ENCODE results near the gene MED4.
"Not testable (repeated sequence)": the region's sequence is repeated elsewhere in the genome, so short reads cannot be mapped to it uniquely, and the experiment has no call there.

MED4 gene

GRCh38 chr13:48093588-48093987, 1.3 kb downstream of the MED4 start:
- DNase-seq = no peak

GRCh38 chr13:48086272-48086671, 8.6 kb downstream of the MED4 start:
- DNase-seq = no peak

- no peak for DNase-seq
Measured at GRCh38 chr13:48081739-48082138, 13.2 kb downstream of the MED4 start.

- peak; percentile 17 to 40 for DNase-seq
Measured at GRCh38 chr13:48078251-48078656, 16.6 kb downstream of the MED4 start.

GRCh38 chr13:48074006-48074405, 20.9 kb downstream of the MED4 start:
- DNase-seq = no peak

GRCh38 chr13:48072787-48073186, 22.1 kb downstream of the MED4 start:
- no peak for DNase-seq

GRCh38 chr13:48072304-48072703, 22.6 kb downstream of the MED4 start:
- DNase-seq = no peak

- DNase-seq = no peak
Measured at GRCh38 chr13:48070942-48071341, 24.0 kb downstream of the MED4 start.

GRCh38 chr13:48069573-48069972, 25.3 kb downstream of the MED4 start:
- DNase-seq = no peak

- no peak for DNase-seq
Measured at GRCh38 chr13:48068952-48069351, 26.0 kb downstream of the MED4 start.

- peak in 1 of 2 donors; percentile 10 for DNase-seq
Measured at GRCh38 chr13:48068036-48068435, 26.9 kb downstream of the MED4 start.

GRCh38 chr13:48066310-48066989, 28.5 kb downstream of the MED4 start:
- DNase-seq = peak in 1 of 2 donors; percentile 33

- DNase-seq = not testable (repeated sequence)
Measured at GRCh38 chr13:48059951-48060350, 35.0 kb downstream of the MED4 start.

- DNase-seq = not testable (repeated sequence)
Measured at GRCh38 chr13:48058536-48058935, 36.4 kb downstream of the MED4 start.

GRCh38 chr13:48055712-48056111, 39.2 kb downstream of the MED4 start:
- no peak for DNase-seq

GRCh38 chr13:48054601-48055000, 40.3 kb downstream of the MED4 start:
- DNase-seq = no peak

- DNase-seq = no peak
Measured at GRCh38 chr13:48050550-48050949, 44.4 kb downstream of the MED4 start.

GRCh38 chr13:48043789-48044503, 51.0 kb downstream of the MED4 start:
- DNase-seq = no peak

- DNase-seq = no peak
Measured at GRCh38 chr13:48042894-48043293, 52.0 kb downstream of the MED4 start.

GRCh38 chr13:48040896-48041295, 54.0 kb downstream of the MED4 start:
- DNase-seq = no peak

- DNase-seq = no peak
Measured at GRCh38 chr13:48040049-48040448, 54.9 kb downstream of the MED4 start.

- peak in 1 of 2 donors; percentile 30 for DNase-seq
Measured at GRCh38 chr13:48038761-48039160, 56.1 kb downstream of the MED4 start.

GRCh38 chr13:48037346-48038173, 57.3 kb downstream of the MED4 start, which contains the start of gene NUDT15:
TSS of gene NUDT15 (plus strand) at chr13:48037726. CDS start at chr13:48037747, 21 bp downstream.
- peak; percentile 94 to 97 for DNase-seq
